CD14-positive monocyte (primary cell): ENCODE data around the gene SOX21. TPM values are rescaled to one million over a fixed set of nuclear protein-coding genes. Genes with fewer than 3 reads are reported as not detected.

Experiments
- DNase-seq, 3 donors: peaks; one replicate each; pipeline ENCODE4 v3.0.0-alpha.2; 2011 to 2022
- H2AFZ ChIP-seq: 2 replicates; pipeline ENCODE4 v1.6.0; 2012; ENCODE audit warnings: mild to moderate bottlenecking, low read depth, low read length, inconsistent platforms; ENCODE audit not compliant: insufficient read depth, poor library complexity, severe bottlenecking
- H3K27ac ChIP-seq, 2 donors: 1 replicate in 1 of 2; 2 replicates in 1 of 2; pipeline ENCODE4 v1.5.1; 2012 to 2013; ENCODE audit warnings: low read length in 2 of 2, control low read depth in 1 of 2, inconsistent platforms in 1 of 2, low read depth in 1 of 2, mild to moderate bottlenecking in 1 of 2
- H3K27me3 ChIP-seq, 2 donors: one replicate each; pipeline versions ENCODE4 v1.6.0 to v1.6.1; 2011 to 2013; ENCODE audit warnings: low read length in 2 of 2; ENCODE audit not compliant: control insufficient read depth in 2 of 2, insufficient read depth in 2 of 2
- H3K36me3 ChIP-seq, 2 donors: replicated peaks in 1 of 2; 1 replicate in 1 of 2; 2 replicates in 1 of 2; pipeline versions ENCODE4 v1.5.1 to v1.6.1; 2012 to 2013; ENCODE audit warnings: low read length in 2 of 2, control low read depth in 1 of 2, inconsistent platforms in 1 of 2, mild to moderate bottlenecking in 1 of 2; ENCODE audit not compliant: insufficient read depth in 2 of 2, control insufficient read depth in 1 of 2
- H3K4me1 ChIP-seq, 2 donors: 1 replicate in 1 of 2; 2 replicates in 1 of 2; pipeline versions ENCODE4 v1.5.1 to v1.6.1; 2012 to 2013; ENCODE audit warnings: low read length in 2 of 2, control low read depth in 1 of 2, inconsistent platforms in 1 of 2, mild to moderate bottlenecking in 1 of 2, moderate library complexity in 1 of 2; ENCODE audit not compliant: insufficient read depth in 2 of 2, control insufficient read depth in 1 of 2
- H3K4me2 ChIP-seq: replicated peaks from 2 replicates; pipeline ENCODE3; 2012; ENCODE audit warnings: low read length, moderate library complexity, mild to moderate bottlenecking; ENCODE audit not compliant: poor library complexity, severe bottlenecking; ENCODE audit errors: extremely low read depth
- H3K4me3 ChIP-seq, 3 experiments: fragments of 200-600 bp in 1 of 3; sonication (generic) in 1 of 3; replicated peaks in 1 of 3; 1 replicate in 2 of 3; 2 replicates in 1 of 3; pipeline ENCODE4 v1.5.1; 2011 to 2013; ENCODE audit warnings: low read length in 3 of 3, mild to moderate bottlenecking in 3 of 3, control low read depth in 2 of 3, low read depth in 2 of 3, inconsistent platforms in 1 of 3, moderate library complexity in 1 of 3
- H3K79me2 ChIP-seq: 2 replicates; pipeline ENCODE4 v1.6.0; 2012; ENCODE audit warnings: mild to moderate bottlenecking, control low read depth, inconsistent platforms, low read length, moderate library complexity; ENCODE audit not compliant: insufficient read depth
- H3K9ac ChIP-seq: 2 replicates; pipeline ENCODE4 v1.6.0; 2017; ENCODE audit warnings: low read length, mild to moderate bottlenecking; ENCODE audit not compliant: insufficient read depth, poor library complexity, severe bottlenecking
- H3K9me3 ChIP-seq, 2 donors: replicated peaks in 1 of 2; 1 replicate in 1 of 2; 2 replicates in 1 of 2; pipeline versions ENCODE4 v1.5.1 to v1.6.1; 2012 to 2013; ENCODE audit warnings: low read length in 2 of 2, control low read depth in 1 of 2; ENCODE audit not compliant: control insufficient read depth in 1 of 2, insufficient read depth in 1 of 2
- H4K20me1 ChIP-seq: 2 replicates; pipeline ENCODE4 v1.6.0; 2012; ENCODE audit warnings: mild to moderate bottlenecking, low read length, control low read depth, moderate library complexity; ENCODE audit not compliant: insufficient read depth
- H3K27ac Mint-ChIP-seq, 7 donors: one replicate each; pipeline ENCODE4 v1.8.0; 2020; ENCODE audit warnings: mild to moderate bottlenecking in 7 of 7, mixed read lengths in 7 of 7, moderate library complexity in 6 of 7, inconsistent platforms in 2 of 7
- H3K27me3 Mint-ChIP-seq, 3 donors: one replicate each; pipeline ENCODE4 v1.8.0; 2021 to 2022; ENCODE audit warnings: low read depth in 3 of 3, mild to moderate bottlenecking in 3 of 3, mixed read lengths in 3 of 3, moderate library complexity in 3 of 3, inconsistent platforms in 1 of 3
- H3K36me3 Mint-ChIP-seq, 2 donors: one replicate each; pipeline ENCODE4 v1.8.0; 2020; ENCODE audit warnings: mixed read lengths in 2 of 2, inconsistent platforms in 1 of 2, mild to moderate bottlenecking in 1 of 2
- H3K4me1 Mint-ChIP-seq: one replicate; pipeline ENCODE4 v1.8.0; 2020; ENCODE audit warnings: mild to moderate bottlenecking, mixed read lengths
- H3K4me3 Mint-ChIP-seq, 2 donors: one replicate each; pipeline ENCODE4 v1.8.0; 2020; ENCODE audit warnings: mild to moderate bottlenecking in 2 of 2, mixed read lengths in 2 of 2, moderate library complexity in 1 of 2
- H3K9me3 Mint-ChIP-seq, 7 donors: one replicate each; pipeline ENCODE4 v1.8.0; 2020 to 2022; ENCODE audit warnings: mixed read lengths in 7 of 7, mild to moderate bottlenecking in 6 of 7, moderate library complexity in 6 of 7, inconsistent platforms in 2 of 7
- WGBS: methylation state at CpG from one replicate; pipeline ENCODE4 v1.1.5; 2013; ENCODE audit warnings: missing lambda C conversion rate; ENCODE audit not compliant: insufficient coverage; 5-methylcytosine and 5-hydroxymethylcytosine counted together
- intact Hi-C, 2 donors: fragments of 100-400 bp; cut with micrococcal nuclease; formaldehyde crosslinking; loops; one replicate each; pipeline versions ENCODE4 v1.15.0 to v1.15.1; 2023
- polyA plus RNA-seq, 3 donors: library from polyadenylated mRNA; depleted of rRNA in 1 of 3; unstranded in 2 of 3; stranded (reverse) in 1 of 3; fragments of 300-500 nt in 2 of 3; fragments of >200 nt in 1 of 3; fragmentation: Illumina TruSeq in 2 of 3; gene quantifications; 1 replicate in 2 of 3; 2 replicates in 1 of 3; pipeline ENCODE4 v1.2.3, GENCODE V29; 2012 to 2021
- TF ChIP-seq, protein P1 (sequence below): fragments of 200-600 bp; IDR thresholded peaks from one replicate; pipeline ENCODE4 v1.8.0; 2022; ENCODE audit warnings: antibody characterized with exemption, mild to moderate bottlenecking

SOX21 gene
- polyA plus RNA-seq, 3 donors, result not detected

DNA sequence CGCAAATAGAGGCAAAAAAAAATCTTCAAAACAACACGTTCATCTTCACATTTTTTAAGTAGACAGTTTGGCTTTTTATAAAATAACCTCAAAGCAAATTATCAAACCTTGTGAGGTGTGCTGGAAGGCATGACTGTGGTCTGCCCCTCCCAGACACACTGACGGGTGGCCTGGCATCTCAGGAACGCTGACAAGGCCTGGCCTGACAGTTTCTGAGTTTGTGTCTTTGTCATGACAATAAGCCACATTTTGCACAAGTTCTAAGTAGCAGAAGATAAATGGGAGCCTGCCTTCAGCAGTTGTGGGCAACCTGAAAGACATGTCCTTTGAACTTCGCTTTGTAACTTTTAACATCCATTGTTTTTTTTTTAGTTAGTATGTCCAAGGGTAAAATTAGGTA is 38.5 kb downstream of the SOX21 start:
- H3K36me3 Mint-ChIP-seq, result no peaks in the 10 kb centered on the region
- WGBS, result 84% methylated on average over 3 of the region's 5 CpGs
- peaks cover 2 to 6% of the 10 kb centered on the region in 2 donors for H3K27me3 ChIP-seq
- no peak overlapping the region for H3K27ac ChIP-seq
- intact Hi-C loops, result no loop called here
- H3K9ac ChIP-seq, result no peak overlapping the region
- H3K79me2 ChIP-seq, result no peaks in the 10 kb centered on the region
- no peaks in the 10 kb centered on the region for H3K4me1 Mint-ChIP-seq
- peaks cover 0 to 2% (median 0%) of the 10 kb centered on the region in 7 donors for H3K9me3 Mint-ChIP-seq
- TF ChIP-seq, protein P1, sequence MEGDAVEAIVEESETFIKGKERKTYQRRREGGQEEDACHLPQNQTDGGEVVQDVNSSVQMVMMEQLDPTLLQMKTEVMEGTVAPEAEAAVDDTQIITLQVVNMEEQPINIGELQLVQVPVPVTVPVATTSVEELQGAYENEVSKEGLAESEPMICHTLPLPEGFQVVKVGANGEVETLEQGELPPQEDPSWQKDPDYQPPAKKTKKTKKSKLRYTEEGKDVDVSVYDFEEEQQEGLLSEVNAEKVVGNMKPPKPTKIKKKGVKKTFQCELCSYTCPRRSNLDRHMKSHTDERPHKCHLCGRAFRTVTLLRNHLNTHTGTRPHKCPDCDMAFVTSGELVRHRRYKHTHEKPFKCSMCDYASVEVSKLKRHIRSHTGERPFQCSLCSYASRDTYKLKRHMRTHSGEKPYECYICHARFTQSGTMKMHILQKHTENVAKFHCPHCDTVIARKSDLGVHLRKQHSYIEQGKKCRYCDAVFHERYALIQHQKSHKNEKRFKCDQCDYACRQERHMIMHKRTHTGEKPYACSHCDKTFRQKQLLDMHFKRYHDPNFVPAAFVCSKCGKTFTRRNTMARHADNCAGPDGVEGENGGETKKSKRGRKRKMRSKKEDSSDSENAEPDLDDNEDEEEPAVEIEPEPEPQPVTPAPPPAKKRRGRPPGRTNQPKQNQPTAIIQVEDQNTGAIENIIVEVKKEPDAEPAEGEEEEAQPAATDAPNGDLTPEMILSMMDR, result no peak
- H3K4me3 ChIP-seq, result no peak overlapping the region
- no peaks in the 10 kb centered on the region for H3K9me3 ChIP-seq
- H3K4me2 ChIP-seq, result no peak overlapping the region
- H3K4me3 Mint-ChIP-seq, result no peak overlapping the region
- peaks cover 7 to 24% (median 7%) of the 10 kb centered on the region in 3 donors for H3K27me3 Mint-ChIP-seq
- no peaks in the 10 kb centered on the region for H3K4me1 ChIP-seq
- no peak overlapping the region for H3K27ac Mint-ChIP-seq
- DNase-seq, result no peak
- no peak overlapping the region for H2AFZ ChIP-seq
- no peaks in the 10 kb centered on the region for H3K36me3 ChIP-seq
- no peaks in the 10 kb centered on the region for H4K20me1 ChIP-seq

DNA sequence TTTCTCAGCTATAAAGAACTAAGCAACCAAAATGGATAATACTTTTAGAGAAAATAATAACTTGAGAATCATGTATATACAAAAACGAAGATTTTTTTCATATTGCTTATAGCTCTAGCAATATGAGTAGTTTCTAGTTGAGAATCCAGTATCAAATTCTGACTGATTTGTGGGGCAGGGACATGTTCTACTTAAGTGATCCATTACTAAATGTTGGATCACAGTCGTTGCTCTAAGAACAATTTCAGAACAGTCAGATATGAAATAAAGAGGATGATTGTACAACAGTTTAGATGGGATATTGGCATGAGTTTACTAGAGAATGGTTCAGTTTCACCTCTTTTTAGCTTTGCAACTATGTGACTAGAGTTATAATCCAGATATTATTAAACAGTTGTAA is 39.9 kb downstream of the SOX21 start:
- no peak for DNase-seq
- Histone ChIP-seq H3K4me2 (no peak overlapping the region), H3K4me1 (no peaks in the 10 kb centered on the region), H3K79me2 (no peaks in the 10 kb centered on the region), H3K27ac (no peak overlapping the region), H3K27me3 (peaks cover 2 to 6% of the 10 kb centered on the region in 2 donors), H3K36me3 (no peaks in the 10 kb centered on the region), H2AFZ (no peak overlapping the region), H4K20me1 (no peaks in the 10 kb centered on the region), H3K9ac (no peak overlapping the region), H3K4me3 (no peak overlapping the region), H3K9me3 (no peaks in the 10 kb centered on the region)
- no peak overlapping the region for H3K4me3 Mint-ChIP-seq
- H3K9me3 Mint-ChIP-seq, result no peaks in the 10 kb centered on the region
- H3K27me3 Mint-ChIP-seq, result peaks cover 3 to 17% (median 8%) of the 10 kb centered on the region in 3 donors
- no peak overlapping the region for H3K27ac Mint-ChIP-seq
- H3K36me3 Mint-ChIP-seq, result no peaks in the 10 kb centered on the region
- intact Hi-C loops, result no loop called here
- WGBS, result no CpG with 5 or more reads among the region's 2 CpGs
- TF ChIP-seq, protein P1, result no peak
- no peaks in the 10 kb centered on the region for H3K4me1 Mint-ChIP-seq
